ENCODE measurements around the gene HBS1L.

- TF ChIP-seq RAD21 (IDR thresholded peaks at IDR 0.05; ENCODE audit: low read length) (no peak), CTCF (IDR thresholded peaks at IDR 0.05) (no peak), REST (IDR thresholded peaks at IDR 0.05; ENCODE audit: low read depth, low read length) (no peak), POLR2AphosphoS5 (IDR thresholded peaks at IDR 0.05; ENCODE audit: low read depth, low read length) (no peak), RFX5 (IDR thresholded peaks at IDR 0.05; ENCODE audit: low read length) (no peak), EZH2phosphoT487 (IDR thresholded peaks at IDR 0.05; ENCODE audit: borderline replicate concordance, low read depth) (no peak), MAX (IDR thresholded peaks at IDR 0.05; ENCODE audit: low read depth) (no peak), PBX3 (IDR thresholded peaks at IDR 0.05) (no peak)
Measured at GRCh38 chr6:134911547-134911946, 143.1 kb downstream of the HBS1L start.
